Nephron (organoid): ENCODE measurements around the gene RAB27B.

Source experiments
- H3K27ac Mint-ChIP-seq, 3 experiments: 2 replicates each; pipeline ENCODE4 v1.8.0; 2020; ENCODE audit warnings: mixed read lengths in 3 of 3, mild to moderate bottlenecking in 2 of 3, moderate library complexity in 1 of 3
- H3K27me3 Mint-ChIP-seq: 2 replicates; pipeline ENCODE4 v1.8.0; 2021; ENCODE audit warnings: low read depth, mild to moderate bottlenecking, moderate library complexity, mixed read lengths
- H3K36me3 Mint-ChIP-seq: 2 replicates; pipeline ENCODE4 v1.8.0; 2020; ENCODE audit warnings: low read depth, mixed read lengths
- H3K4me1 Mint-ChIP-seq: 2 replicates; pipeline ENCODE4 v1.8.0; 2020; ENCODE audit warnings: mixed read lengths
- H3K4me3 Mint-ChIP-seq, 3 experiments: 2 replicates each; pipeline ENCODE4 v1.8.0; 2020; ENCODE audit warnings: mild to moderate bottlenecking in 3 of 3, mixed read lengths in 3 of 3, moderate library complexity in 2 of 3
- H3K9me3 Mint-ChIP-seq: 2 replicates; pipeline ENCODE4 v1.8.0; 2020; ENCODE audit warnings: mixed read lengths
- TF ChIP-seq, protein P1 (sequence below), 3 experiments: fragments of 200-600 bp; sonication (generic); IDR thresholded peaks; one replicate each; pipeline ENCODE4 v1.5.0; 2021; ENCODE audit warnings: antibody characterized with exemption in 3 of 3; ENCODE audit not compliant: unreplicated experiment in 3 of 3

The RAB27B gene

DNA sequence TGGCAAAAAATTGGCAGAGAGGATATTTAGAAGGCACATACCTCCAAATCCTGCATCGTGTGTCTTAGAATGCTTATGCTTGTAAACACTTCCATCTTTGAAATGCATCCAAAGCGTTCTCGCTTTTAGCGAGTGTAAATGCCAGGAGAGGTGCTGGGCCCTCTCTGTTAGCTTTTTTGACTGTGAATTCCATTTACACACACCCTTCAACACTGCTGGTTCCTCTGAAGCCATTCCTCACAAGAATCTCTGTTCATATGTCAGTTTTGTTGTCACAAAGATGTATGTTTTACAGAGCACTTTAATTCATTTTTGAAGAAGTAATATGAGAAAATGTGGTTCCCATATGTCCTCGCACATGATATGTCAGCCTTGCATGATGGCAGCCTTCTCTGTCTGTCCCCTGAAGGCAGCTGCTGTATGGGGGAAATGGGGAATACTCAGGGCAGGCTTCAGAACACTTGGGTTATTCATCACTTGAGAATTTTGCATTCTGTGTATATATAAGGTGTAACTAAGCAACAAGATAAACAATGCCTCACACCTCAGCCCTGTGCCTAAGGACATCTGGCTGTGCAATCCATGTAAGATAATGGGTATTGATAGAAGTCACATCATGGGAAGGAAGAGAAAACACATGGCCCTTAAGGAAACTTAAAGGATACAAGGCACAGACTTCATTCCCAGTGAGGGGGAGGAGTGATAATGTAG, 52.3 kb downstream of the RAB27B start:
- Mint-ChIP-seq H3K4me1 (peaks cover 5% of the 10 kb centered on the region), H3K27ac (no peak overlapping the region), H3K36me3 (no peaks in the 10 kb centered on the region), H3K9me3 (no peaks in the 10 kb centered on the region), H3K27me3 (peaks cover 4% of the 10 kb centered on the region), H3K4me3 (no peak overlapping the region)
- TF ChIP-seq, protein P1, sequence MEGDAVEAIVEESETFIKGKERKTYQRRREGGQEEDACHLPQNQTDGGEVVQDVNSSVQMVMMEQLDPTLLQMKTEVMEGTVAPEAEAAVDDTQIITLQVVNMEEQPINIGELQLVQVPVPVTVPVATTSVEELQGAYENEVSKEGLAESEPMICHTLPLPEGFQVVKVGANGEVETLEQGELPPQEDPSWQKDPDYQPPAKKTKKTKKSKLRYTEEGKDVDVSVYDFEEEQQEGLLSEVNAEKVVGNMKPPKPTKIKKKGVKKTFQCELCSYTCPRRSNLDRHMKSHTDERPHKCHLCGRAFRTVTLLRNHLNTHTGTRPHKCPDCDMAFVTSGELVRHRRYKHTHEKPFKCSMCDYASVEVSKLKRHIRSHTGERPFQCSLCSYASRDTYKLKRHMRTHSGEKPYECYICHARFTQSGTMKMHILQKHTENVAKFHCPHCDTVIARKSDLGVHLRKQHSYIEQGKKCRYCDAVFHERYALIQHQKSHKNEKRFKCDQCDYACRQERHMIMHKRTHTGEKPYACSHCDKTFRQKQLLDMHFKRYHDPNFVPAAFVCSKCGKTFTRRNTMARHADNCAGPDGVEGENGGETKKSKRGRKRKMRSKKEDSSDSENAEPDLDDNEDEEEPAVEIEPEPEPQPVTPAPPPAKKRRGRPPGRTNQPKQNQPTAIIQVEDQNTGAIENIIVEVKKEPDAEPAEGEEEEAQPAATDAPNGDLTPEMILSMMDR (IDR thresholded peaks at IDR 0.05; ENCODE audit: unreplicated experiment in 3 of 3): no peak

DNA sequence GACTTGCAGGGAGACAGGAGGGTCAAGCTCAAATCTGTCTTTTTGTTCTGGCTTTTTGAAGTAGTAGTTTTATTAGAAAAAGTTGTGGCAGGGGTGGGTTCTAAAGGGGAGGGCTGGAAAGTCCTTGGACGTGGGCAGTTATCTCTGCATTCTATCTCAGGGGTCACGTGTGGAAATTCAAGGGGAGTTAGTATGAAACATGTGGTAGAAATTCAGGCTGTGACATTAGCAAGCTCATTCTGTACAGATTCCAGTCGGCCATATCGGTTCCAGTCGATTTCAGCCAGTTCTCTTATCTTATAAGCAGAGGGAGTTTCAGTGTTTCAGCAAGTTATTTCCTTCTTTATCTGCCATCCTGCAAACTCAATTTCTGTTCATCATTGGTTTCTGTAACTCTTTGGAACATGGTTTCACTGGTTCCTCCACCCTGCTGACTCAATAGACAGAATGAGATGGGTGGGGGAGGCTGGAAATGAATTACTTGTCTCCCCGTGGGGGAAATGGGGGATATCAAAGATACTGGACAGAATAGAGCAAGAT, 53.0 kb downstream of the RAB27B start:
- peaks cover 5% of the 10 kb centered on the region for H3K4me1 Mint-ChIP-seq
- H3K36me3 Mint-ChIP-seq: no peaks in the 10 kb centered on the region
- no peaks in the 10 kb centered on the region for H3K9me3 Mint-ChIP-seq
- no peak overlapping the region for H3K27ac Mint-ChIP-seq
- TF ChIP-seq, protein P1 (IDR thresholded peaks at IDR 0.05; ENCODE audit: unreplicated experiment in 3 of 3): no peak
- no peak overlapping the region for H3K4me3 Mint-ChIP-seq
- H3K27me3 Mint-ChIP-seq: peaks cover 4% of the 10 kb centered on the region

DNA sequence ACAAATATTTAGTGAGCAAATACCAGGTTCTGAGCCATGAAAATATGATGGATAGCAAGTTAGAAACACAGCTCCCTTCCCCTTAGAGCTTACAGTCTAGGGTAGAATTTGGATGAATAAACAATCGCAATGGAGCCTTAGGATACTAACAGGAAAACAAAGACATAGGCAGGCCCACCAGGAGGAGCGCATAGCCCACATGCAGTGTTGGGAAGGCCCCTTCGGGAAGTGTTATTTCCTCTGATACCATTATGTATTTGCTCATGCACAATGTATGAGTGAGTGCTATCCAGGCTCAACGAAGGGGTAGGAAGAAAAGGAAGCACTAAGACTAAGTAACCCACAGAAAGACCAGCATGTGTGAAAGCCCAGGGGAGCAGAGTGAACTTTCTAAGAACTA, 54.0 kb downstream of the RAB27B start:
- peaks cover 5% of the 10 kb centered on the region for H3K4me1 Mint-ChIP-seq
- H3K36me3 Mint-ChIP-seq: no peaks in the 10 kb centered on the region
- no peaks in the 10 kb centered on the region for H3K9me3 Mint-ChIP-seq
- H3K27ac Mint-ChIP-seq: no peak overlapping the region
- H3K4me3 Mint-ChIP-seq: no peak overlapping the region
- TF ChIP-seq, protein P1 (IDR thresholded peaks at IDR 0.05; ENCODE audit: unreplicated experiment in 3 of 3): no peak
- H3K27me3 Mint-ChIP-seq: peaks cover 4% of the 10 kb centered on the region

DNA sequence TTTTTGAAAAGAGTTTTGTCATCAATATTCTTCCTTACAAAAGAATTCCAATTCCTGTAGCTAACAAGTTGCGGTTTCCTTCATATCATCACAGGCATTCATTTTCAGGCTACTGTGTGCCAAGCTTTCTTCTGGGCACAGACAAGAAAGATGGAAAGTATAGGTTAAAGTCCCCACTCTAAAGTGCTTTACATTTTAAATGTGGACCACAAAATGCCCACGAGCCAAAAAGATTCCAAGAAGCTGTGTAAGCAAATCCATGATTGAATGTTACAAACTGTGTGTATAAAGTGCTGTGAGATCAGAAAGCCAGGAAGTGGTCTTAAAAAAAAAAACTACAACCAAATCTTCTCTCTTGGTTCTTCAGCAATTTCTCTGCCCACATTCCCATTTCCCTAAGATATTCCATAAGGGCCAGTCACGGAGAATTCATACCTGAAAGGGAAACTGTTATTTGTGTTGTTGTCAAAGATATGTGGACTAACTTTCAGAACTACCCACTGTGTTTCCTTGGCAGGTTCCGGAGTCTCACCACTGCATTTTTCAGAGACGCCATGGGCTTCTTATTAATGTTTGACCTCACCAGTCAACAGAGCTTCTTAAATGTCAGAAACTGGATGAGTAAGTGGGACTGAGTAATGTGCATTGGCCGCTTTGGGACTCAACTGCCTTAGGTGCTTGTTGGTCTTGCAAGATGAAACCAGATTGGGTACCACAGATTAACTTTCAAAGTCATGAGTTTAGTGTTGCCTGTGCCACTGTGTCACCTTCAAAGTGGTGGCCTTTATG, 55.7 kb downstream of the RAB27B start:
- Mint-ChIP-seq H3K27ac (no peak overlapping the region), H3K9me3 (no peaks in the 10 kb centered on the region), H3K4me1 (peaks cover 5% of the 10 kb centered on the region), H3K27me3 (peaks cover 4% of the 10 kb centered on the region), H3K36me3 (no peaks in the 10 kb centered on the region), H3K4me3 (no peak overlapping the region)
- TF ChIP-seq, protein P1 (IDR thresholded peaks at IDR 0.05; ENCODE audit: unreplicated experiment in 3 of 3): no peak

DNA sequence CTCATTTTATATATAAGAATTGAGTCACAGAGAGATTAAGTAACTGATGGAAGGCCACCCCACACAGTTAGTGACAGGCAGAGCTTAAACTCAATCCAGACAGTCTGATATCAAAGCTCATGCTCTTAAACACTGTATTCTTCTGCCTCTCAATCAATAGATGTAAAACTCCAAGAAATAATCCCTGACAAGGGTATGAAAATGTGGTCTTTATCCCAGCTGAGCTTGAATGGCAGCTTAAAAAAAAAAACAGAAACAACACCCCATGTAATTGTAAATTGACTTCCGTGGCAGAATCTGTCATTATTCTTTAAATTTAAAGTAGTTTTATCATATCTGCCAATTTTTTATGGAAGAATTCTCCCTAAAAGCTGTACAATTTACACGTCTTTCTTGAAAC, 60.1 kb downstream of the RAB27B start:
- Mint-ChIP-seq H3K9me3 (no peaks in the 10 kb centered on the region), H3K36me3 (no peaks in the 10 kb centered on the region), H3K4me3 (no peak overlapping the region), H3K27me3 (no peaks in the 10 kb centered on the region), H3K27ac (no peak overlapping the region), H3K4me1 (no peaks in the 10 kb centered on the region)
- TF ChIP-seq, protein P1 (IDR thresholded peaks at IDR 0.05; ENCODE audit: unreplicated experiment in 3 of 3): no peak
